ENCODE measurements around the gene PRIM1. TPM values are rescaled to one million over a fixed set of nuclear protein-coding genes. Genes with fewer than 3 reads are reported as not detected.

PRIM1 gene
- total RNA-seq, 1 donor from 2014 or later: 166 TPM

DNA sequence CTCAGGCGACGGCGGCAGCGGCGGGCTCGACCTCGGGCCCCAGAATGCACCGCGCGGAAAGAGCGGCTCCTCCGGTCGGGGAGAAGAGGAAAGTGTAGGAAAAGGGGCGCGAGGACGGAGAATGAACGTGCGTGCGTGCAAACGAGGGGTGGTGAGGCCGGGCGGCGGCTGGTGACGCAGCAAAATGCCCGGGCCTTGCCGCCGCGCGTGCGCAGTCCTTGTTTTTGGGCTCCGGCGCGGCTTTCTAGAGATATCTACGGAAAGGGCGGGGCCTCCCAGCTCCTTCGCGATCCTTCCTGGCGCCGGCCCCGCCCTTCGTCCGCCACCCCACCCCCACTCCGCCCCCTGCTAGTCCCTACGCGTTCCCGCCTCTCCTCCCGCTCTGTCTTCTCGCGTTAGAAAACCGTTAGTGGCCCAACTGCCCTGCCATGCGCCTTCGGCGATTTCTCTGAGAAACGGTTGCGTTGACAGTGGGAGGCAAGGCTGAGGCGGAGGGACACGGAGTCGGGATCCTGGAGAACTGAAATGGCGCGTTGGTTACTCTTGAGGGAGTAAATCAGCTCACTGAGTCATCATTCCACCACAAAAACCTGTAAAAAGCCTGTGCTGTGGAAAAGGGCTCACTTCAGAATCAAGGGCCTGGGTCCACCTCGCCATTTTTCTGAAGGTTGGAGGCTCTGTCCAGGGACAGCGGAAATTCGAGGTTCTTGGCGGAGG, 63.8 kb downstream of the PRIM1 start, which contains the start of gene PTGES3:
TSS of gene PTGES3 (minus strand) at position 156 of the 717 bp plus-strand sequence. CDS start 285 bp downstream, outside the sequence.
- Histone ChIP-seq H3K4me1 (peaks cover 8% of the 10 kb centered on the region), H3K79me2 (ENCODE audit: low read depth) (peaks cover 46% of the 10 kb centered on the region), H3K9ac (peak within 1 kb of the TSS; percentile 87), H2AFZ (replicated peaks) (no peak within 1 kb of the TSS), H3F3A (ENCODE audit: low read depth) (peaks cover 36% of the 10 kb centered on the region), H3K9me3 (ENCODE audit: low read depth) (no peaks in the 10 kb centered on the region), H4K20me1 (ENCODE audit: low read depth) (peaks cover 37% of the 10 kb centered on the region), H3K27ac (peak within 1 kb of the TSS; percentile 99), H3K4me3 (peak within 1 kb of the TSS; percentile 95), H3K36me3 (peaks cover 13% of the 10 kb centered on the region), H3K4me2 (peak within 1 kb of the TSS; percentile 95), H3K27me3 (no peaks in the 10 kb centered on the region)
- Mint-ChIP-seq H3K27me3 (ENCODE audit: insufficient read depth, low read depth) (peaks cover 5% of the 10 kb centered on the region), H3K4me1 (peaks cover 31% of the 10 kb centered on the region), H3K4me3 (peak within 1 kb of the TSS; percentile 100), H3K27ac (peak within 1 kb of the TSS; percentile 100), H3K9me3 (peaks cover 3% of the 10 kb centered on the region), H3K36me3 (peaks cover 19% of the 10 kb centered on the region)
- DNase-seq (ENCODE audit: low spot score): peak; percentile 99
- TF ChIP-seq EZH2phosphoT487 (IDR thresholded peaks at IDR 0.05) (no peak), CTCF (IDR thresholded peaks at IDR 0.05) (no peak), EZH2 (IDR thresholded peaks at IDR 0.05) (no peak)

GRCh38 chr12:56687223-56688128, 64.6 kb downstream of the PRIM1 start:
- H3K27ac ChIP-seq: peak overlapping the region; percentile 99
- TF ChIP-seq EZH2 (IDR thresholded peaks at IDR 0.05) (no peak), CTCF (IDR thresholded peaks at IDR 0.05) (no peak), EZH2phosphoT487 (IDR thresholded peaks at IDR 0.05) (no peak)
- H3K4me2 ChIP-seq: peak overlapping the region; percentile 95
- H3K4me1 ChIP-seq: peaks cover 8% of the 10 kb centered on the region
- peak overlapping the region; percentile 95 for H3K4me3 ChIP-seq
- H3K36me3 Mint-ChIP-seq: peaks cover 19% of the 10 kb centered on the region
- H3K79me2 ChIP-seq (ENCODE audit: low read depth): peaks cover 55% of the 10 kb centered on the region
- peaks cover 3% of the 10 kb centered on the region for H3K9me3 Mint-ChIP-seq
- peak; percentile 48 for DNase-seq (ENCODE audit: low spot score)
- H3K36me3 ChIP-seq: peaks cover 13% of the 10 kb centered on the region
- peaks cover 31% of the 10 kb centered on the region for H3K4me1 Mint-ChIP-seq
- no peaks in the 10 kb centered on the region for H3K9me3 ChIP-seq (ENCODE audit: low read depth)
- H3F3A ChIP-seq (ENCODE audit: low read depth): peaks cover 39% of the 10 kb centered on the region
- H4K20me1 ChIP-seq (ENCODE audit: low read depth): peaks cover 44% of the 10 kb centered on the region
- H3K4me3 Mint-ChIP-seq: peak overlapping the region; percentile 100
- H3K27ac Mint-ChIP-seq: peak overlapping the region; percentile 99
- H3K27me3 Mint-ChIP-seq (ENCODE audit: insufficient read depth, low read depth): peaks cover 7% of the 10 kb centered on the region
- H2AFZ ChIP-seq (replicated peaks): no peak overlapping the region
- no peaks in the 10 kb centered on the region for H3K27me3 ChIP-seq
- peak overlapping the region; percentile 87 for H3K9ac ChIP-seq

- H2AFZ ChIP-seq (replicated peaks): no peak overlapping the region
- peaks cover 81% of the 10 kb centered on the region for H3K79me2 ChIP-seq (ENCODE audit: low read depth)
- Mint-ChIP-seq H3K27me3 (ENCODE audit: insufficient read depth, low read depth) (peaks cover 7% of the 10 kb centered on the region), H3K4me3 (peak overlapping the region; percentile 72), H3K27ac (no peak overlapping the region), H3K9me3 (peaks cover 3% of the 10 kb centered on the region), H3K36me3 (peaks cover 26% of the 10 kb centered on the region), H3K4me1 (peaks cover 31% of the 10 kb centered on the region)
- no peak for DNase-seq (ENCODE audit: low spot score)
- no peak overlapping the region for H3K9ac ChIP-seq
- peak overlapping the region; percentile 95 for H3K4me2 ChIP-seq
- no peaks in the 10 kb centered on the region for H3K9me3 ChIP-seq (ENCODE audit: low read depth)
- H3K27me3 ChIP-seq: no peaks in the 10 kb centered on the region
- H3K27ac ChIP-seq: no peak overlapping the region
- H3K4me1 ChIP-seq: peaks cover 8% of the 10 kb centered on the region
- TF ChIP-seq CTCF (IDR thresholded peaks at IDR 0.05) (no peak), EZH2 (IDR thresholded peaks at IDR 0.05) (no peak)
- peaks cover 69% of the 10 kb centered on the region for H4K20me1 ChIP-seq (ENCODE audit: low read depth)
- peaks cover 13% of the 10 kb centered on the region for H3K36me3 ChIP-seq
- peak overlapping the region; percentile 95 for H3K4me3 ChIP-seq
- peaks cover 44% of the 10 kb centered on the region for H3F3A ChIP-seq (ENCODE audit: low read depth)
Measured at GRCh38 chr12:56684745-56685359, 67.3 kb downstream of the PRIM1 start.
